ENCODE results near the gene TBC1D19. TPM values are rescaled to one million over a fixed set of nuclear protein-coding genes. Genes with fewer than 3 reads are reported as not detected.

The TBC1D19 gene
- total RNA-seq, 6 experiments from 2014 or later = 8.5 to 14.4 (median 12.1) TPM

DNA sequence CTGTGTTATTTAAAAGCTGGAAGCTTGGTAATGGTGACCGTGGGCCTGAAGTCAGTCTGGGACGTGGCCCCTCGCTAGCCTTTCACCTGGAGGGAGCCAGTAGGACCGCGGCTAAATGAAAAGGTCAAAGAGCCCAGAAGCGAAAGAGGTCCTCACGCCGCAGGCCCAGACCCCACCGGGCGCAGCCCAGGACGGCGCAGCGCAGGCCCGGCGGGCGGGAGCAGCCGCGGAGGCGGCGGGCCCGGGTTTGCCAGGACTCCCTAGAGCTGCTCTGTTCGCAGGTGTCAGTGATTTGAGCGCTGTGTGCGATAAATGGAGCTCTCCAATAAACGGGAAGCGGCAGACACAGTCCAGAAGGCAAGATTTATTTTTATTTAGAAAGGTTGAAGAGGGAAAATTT is 220.6 kb downstream of the TBC1D19 start:
- H3K27ac Mint-ChIP-seq = no peak overlapping the region
- peaks cover 11% of the 10 kb centered on the region for H3K4me1 Mint-ChIP-seq (ENCODE audit: low read depth)
- no peaks in the 10 kb centered on the region; the same call in 1 of the 2 replicates for H3K9me3 Mint-ChIP-seq
- no peak overlapping the region for H3K4me3 Mint-ChIP-seq
- H3K36me3 Mint-ChIP-seq (ENCODE audit: low read depth) = no peaks in the 10 kb centered on the region
- DNase-seq = no peak
- peaks cover 10% of the 10 kb centered on the region for H3K27me3 Mint-ChIP-seq (ENCODE audit: insufficient read depth)
- TF ChIP-seq, protein P1, sequence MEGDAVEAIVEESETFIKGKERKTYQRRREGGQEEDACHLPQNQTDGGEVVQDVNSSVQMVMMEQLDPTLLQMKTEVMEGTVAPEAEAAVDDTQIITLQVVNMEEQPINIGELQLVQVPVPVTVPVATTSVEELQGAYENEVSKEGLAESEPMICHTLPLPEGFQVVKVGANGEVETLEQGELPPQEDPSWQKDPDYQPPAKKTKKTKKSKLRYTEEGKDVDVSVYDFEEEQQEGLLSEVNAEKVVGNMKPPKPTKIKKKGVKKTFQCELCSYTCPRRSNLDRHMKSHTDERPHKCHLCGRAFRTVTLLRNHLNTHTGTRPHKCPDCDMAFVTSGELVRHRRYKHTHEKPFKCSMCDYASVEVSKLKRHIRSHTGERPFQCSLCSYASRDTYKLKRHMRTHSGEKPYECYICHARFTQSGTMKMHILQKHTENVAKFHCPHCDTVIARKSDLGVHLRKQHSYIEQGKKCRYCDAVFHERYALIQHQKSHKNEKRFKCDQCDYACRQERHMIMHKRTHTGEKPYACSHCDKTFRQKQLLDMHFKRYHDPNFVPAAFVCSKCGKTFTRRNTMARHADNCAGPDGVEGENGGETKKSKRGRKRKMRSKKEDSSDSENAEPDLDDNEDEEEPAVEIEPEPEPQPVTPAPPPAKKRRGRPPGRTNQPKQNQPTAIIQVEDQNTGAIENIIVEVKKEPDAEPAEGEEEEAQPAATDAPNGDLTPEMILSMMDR (IDR thresholded peaks at IDR 0.05) = no peak

DNA sequence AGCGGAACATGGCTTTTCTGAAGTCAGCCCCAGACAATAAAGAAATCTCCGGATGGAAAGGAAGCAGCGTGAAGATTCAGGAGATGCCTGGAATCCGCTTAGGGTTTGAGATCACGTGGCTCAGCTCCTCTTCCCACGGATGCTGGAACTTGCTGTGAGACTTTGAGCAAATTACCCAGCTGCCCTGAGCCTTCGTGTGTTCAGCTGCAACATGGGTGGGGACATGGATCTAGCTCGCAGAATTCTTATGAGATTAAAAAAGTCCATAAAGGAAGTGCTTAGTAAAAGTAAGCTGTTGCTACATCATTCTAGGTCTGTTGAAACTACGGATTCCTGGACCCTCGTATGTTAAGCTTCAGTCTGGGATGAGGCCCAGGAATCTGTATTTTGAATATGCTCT is 221.0 kb downstream of the TBC1D19 start:
- peaks cover 10% of the 10 kb centered on the region for H3K27me3 Mint-ChIP-seq (ENCODE audit: insufficient read depth)
- no peaks in the 10 kb centered on the region; the same call in 1 of the 2 replicates for H3K9me3 Mint-ChIP-seq
- no peaks in the 10 kb centered on the region for H3K36me3 Mint-ChIP-seq (ENCODE audit: low read depth)
- no peak overlapping the region for H3K4me3 Mint-ChIP-seq
- no peak overlapping the region for H3K27ac Mint-ChIP-seq
- TF ChIP-seq, protein P1 (IDR thresholded peaks at IDR 0.05) = no peak
- H3K4me1 Mint-ChIP-seq (ENCODE audit: low read depth) = peaks cover 11% of the 10 kb centered on the region
- DNase-seq = no peak

Other genes starting within 250 kb of the TBC1D19 start
- gene CCKAR, start 93.6 kb upstream of the TBC1D19 start, total RNA-seq (2021; fragmentation: NEBNext Ultra II Directional; extraction: Animal tissue kit (Norgen Biotek cat#: 25700)) = not detected